ENCODE results near the gene ACBD7.
A peak's percentile ranks its signal among the peaks of the same experiment; 100 is the strongest.

Gene ACBD7

DNA sequence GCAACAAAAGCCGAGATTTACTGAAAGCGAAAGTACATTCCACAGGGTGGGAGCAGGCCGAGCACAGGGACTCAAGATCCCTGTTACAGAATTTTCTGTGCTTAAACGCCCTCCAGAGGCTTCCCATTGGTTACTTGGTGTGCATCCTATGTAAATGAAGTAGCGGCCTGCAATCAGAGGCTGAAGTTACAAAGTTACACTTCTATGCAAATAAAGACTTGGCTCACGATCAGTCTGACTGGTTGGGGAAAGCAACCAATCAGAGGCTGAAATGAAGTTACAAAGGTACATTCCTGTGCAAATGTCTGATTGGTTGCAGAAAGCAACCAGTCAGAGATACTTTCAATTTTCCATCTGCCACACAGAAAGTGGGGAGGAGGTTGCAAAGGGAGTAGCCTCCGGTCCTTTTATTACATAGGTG is 4.1 kb downstream of the ACBD7 start:
- FAIRE-seq, result peak; percentile 99

DNA sequence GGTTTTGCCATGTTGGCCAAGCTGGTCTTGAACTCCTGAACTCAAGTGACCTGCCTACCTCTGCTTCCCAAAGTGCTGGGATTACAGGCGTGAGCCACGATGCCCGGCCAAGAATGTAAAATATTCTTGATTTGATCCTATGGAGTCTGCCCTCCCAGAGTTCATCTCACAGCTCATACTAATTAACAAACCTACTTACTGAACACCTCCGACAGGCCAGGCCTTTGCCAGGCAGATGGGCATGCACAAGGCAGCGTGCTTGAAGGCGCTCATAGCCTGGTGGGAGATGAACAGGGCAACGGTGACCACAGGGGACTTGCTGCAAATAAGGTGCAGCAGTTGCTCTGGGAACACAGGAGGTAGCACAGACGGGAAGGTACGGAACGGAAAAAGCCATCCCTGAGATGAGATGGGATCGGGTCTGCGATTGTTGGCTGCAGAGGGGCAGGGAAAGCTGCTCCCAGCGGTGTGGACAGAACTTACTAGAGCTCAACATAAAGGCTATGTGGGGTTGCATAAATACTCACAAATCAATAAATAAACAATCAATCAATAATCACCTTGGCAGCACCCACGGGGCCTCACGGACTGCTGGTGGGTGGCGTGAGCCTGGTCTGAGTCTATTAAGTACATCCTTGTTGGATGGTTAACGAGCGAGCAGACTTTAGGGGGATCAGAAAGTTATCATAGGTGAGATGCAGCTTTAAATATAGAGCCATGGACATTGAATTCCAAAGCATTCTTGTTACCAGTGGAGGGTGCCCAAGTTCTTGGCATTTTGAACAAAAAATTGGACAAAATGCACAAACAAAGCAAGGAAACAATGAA is 4.7 kb downstream of the ACBD7 start:
- no peak for FAIRE-seq

DNA sequence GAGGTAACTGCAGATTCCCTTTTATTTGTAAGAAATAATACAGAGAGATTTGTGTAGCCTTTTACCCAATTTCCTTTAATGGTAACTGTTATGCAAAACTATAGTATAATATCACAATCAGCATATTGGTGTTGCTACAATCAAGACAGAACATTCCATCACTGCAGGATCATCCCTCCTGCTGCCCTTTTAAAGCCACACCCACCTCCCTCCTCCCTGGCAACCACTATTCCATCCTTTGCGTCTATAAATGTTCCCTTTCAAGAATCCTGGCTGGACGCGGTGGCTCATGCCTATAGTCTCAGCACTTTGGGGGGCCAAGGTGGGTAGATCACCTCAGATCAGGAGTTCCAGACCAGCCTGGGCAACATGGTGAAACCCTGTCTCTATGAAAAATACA is 13.2 kb downstream of the ACBD7 start:
- FAIRE-seq, result no peak

DNA sequence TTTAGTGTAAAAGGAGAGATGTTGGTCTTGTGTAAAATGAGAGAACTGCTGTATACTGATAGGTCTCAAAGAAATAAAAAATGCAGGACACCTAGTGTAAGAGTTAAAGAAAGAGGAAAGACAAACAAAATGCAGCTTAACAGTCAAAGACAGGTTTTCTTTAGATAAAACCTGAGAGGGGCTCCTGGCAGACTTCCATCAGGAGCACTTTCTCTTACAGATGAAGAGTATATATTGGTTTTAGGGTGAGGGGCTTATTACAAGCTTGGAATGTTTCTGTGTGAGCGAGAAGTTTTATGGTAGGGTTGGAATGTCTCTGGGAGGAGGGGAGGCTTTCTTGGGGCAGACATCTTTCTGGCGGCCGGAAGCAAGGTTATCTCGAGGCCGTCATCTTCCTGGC is 16.2 kb downstream of the ACBD7 start:
- FAIRE-seq, result no peak

DNA sequence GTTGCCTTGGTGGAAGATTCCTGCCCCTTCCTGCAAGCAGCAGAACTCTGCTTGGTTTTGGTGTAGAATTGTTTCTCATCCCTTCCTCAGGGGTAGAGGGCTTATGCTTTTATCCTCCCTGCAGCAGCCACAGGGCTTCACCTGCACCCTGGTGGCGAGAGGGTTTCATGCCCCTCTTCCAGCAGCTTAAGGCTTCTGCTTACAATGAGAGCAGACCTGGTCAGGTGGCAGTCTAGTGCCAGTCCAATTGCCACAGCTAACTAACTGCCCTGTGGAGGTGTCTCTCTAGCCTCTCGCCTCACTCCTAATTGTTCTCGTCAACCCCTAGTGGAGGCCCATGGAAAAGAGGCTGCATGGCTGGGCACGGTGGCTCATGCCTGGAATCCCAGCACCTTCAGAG is 19.3 kb downstream of the ACBD7 start:
- no peak for FAIRE-seq

DNA sequence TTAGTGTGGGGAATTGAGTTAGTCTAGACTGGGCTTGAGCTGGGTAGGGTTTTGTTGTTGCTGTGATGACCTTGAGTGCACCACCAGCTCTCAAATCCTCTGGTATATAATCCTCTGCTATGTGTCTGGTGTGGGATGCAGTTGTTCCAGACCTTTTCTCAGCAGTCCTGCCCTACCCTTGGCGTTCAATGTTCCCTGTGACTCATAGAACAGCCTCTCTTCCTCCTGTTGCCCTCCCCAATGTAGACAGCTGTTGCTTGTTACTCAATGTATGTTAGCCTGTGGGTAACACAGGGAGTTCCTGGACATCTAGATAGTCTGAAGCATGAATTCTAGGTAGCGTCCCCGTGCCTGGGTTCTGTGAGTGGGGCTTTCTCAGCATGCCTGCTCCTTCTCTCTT is 19.8 kb downstream of the ACBD7 start:
- no peak for FAIRE-seq

DNA sequence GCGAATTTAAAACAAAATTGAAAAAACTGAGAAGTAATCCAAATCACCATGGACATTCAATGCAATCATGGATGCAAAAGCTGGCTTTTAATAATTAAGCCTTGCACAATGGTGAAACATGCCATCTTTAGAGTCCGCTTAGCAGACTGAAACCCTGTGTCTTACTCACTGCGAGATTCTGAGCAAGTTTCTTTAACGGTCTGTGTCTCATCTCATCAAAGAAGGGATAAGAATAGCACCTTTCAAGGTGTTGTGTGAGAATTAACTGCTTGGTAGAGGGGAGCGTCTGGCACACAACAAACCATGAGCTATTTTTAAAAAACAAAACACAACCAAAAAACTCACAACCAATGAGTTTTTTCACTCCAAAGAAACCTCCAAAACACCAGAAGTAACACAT is 21.4 kb downstream of the ACBD7 start:
- no peak for FAIRE-seq

DNA sequence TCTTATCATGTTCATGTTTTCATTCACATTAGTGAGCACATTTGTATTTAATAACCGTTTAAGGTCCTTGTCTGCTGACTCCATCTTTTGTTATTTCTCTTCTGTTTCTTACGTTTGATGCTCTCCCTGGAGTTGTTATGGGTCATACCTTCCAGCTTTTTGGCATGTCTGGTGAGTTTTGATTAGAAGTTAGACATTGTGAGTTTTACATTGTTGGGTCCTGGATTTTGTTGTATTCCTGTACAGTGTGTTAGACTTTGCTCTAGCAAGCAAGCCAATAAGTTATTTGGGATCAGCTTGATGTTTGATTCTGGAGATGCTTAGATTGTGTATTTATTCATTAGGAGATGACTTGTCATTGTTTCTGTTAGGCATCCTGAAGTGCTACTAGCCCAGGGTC is 27.9 kb downstream of the ACBD7 start:
- no peak for FAIRE-seq

DNA sequence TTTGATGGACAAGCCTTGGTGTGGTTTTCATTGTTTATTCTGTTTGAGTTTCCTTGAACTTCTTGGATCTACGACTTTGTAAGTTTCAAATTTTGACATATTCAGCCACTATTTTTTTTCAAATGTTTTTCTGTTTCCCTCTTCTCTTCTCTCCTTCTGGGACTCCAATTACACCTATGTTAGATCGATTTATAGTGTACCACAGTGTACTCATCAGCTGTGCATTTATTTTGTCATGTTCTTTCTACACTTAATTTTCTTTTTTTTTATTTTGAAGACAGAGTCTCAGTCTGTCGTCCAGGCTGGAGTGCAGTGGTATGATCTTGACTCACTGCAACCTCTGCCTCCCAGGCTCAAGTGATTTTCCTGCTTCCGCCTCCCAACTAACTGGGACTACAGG is 28.7 kb downstream of the ACBD7 start:
- no peak for FAIRE-seq

DNA sequence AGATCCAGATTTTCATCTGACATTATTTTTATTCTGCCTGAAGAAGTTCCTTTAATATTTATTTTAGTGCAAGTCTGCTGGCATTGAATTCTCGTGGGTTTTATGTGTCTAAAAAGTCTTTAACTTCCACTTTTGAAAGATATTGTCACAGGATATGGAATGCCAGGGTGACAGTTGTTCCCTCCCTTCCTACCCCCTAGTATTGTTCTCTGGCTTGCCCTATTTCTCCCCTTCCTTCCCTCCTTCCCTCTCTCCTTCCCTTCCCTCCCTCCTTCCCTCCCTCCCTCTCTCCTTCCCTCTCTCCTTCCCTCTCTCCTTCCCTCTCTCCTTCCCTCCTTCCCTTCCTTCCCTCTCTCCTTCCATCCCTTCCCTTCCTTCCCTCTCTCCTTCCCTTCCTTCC is 29.9 kb downstream of the ACBD7 start:
- FAIRE-seq, result no peak

DNA sequence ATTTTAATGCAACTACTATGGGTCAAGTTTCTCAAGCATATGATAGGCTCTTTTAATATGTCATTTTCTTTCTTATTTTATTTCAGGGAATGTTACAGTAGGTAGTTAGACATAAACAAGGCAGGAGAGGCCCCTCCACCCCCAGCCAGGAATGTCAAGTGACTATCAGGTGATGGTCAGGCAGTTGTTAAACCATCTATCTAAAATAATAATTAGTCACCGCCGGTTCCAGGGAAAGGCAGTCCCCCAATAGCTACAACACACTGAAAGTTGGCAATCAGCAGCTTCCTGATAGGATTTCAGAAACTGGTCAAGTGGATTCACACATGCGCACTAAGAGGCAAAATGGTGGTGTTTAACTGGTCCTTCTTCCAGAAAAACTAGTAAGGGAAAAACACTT is 35.5 kb downstream of the ACBD7 start:
- no peak for FAIRE-seq

DNA sequence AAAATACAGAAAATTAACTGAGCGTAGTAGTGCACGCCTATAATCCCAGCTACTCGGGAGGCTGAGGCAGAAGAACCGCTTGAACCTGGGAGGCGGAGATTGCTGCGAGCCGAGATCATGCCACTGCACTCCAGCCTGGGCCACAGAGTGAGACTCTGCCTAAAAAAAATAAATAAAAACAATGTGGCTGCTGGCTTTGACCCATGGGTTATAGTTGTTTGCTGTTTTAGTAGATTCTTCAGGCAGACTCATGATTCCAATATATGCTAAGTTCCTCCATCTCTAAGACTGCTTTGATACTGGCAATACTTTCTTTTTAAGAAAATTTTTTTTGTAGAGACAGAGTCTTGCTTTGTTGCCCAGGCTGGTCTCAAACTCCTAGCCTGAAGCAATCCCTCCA is 36.5 kb downstream of the ACBD7 start:
- no peak for FAIRE-seq

DNA sequence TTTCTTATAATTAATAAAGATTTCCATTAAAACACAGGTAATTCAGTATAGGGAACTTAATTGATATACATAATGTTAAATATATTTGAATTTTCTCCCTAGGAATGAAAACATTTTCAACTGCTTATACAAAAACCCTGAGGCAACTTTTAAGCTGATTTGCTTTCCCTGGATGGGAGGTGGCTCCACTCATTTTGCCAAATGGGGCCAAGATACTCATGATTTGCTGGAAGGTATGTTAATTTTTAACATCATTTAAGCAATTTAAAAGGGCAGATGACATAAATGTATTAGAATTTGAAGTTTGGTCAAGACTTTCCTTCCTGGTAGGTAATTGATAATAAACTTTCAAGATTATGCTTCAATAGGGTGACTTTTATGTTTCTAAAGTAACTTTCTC is 39.0 kb downstream of the ACBD7 start:
- FAIRE-seq, result no peak

DNA sequence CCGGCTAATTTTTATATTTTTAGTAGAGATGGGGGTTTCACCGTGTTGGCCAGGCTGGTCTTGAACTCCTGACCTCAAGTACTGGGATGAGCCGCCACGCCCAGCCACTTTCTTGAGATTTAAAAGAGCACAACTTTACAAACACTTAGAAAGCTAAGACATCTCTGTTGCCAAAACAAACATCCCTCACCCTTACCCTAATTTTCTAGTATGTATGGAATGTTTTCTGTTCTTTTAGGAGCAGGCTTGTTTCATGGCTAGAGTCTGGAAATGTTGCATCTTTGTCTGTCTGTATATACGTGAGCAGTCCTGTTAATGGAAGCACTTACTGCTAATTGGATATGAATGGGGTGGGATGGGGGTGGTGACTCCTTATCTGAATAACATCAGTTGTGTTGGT is 42.0 kb downstream of the ACBD7 start:
- FAIRE-seq, result no peak

DNA sequence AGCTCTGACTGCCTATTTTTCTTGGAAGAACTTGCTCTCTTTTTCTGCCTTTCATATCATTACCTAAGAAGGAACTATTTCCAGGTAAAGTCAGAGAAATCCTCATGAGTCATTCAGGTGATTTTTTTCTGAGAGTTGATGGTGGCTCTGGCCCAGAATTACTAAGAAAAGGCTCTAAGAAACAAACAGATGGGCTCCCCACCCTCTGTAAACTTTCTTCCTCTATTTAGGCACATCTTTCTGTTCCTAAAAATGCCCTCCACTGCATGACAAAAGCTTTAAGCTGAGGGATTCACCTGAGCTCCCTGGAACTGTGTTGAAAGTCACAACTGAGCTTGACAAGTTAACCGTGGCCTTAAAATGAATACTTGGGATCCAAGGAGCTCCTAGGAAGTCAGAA is 43.2 kb downstream of the ACBD7 start:
- no peak for FAIRE-seq

DNA sequence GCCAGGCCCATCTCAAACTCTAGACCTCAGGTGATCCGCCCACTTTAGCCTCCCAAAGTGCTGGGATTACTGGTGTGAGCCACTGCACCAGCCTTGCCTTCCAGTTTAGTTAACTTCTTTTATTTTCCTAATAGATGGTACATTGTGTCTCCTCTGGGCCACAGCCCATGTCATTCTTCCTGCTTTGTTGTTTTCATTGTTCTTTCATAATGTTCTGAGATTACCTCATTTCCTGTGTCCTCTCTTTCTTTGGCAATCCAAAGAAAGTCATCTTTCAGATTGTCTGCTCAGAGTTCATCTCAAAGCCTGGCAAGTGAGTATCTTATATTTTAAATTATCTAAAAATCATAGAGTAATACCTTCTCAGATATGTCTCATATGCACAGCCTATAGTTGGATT is 44.9 kb downstream of the ACBD7 start, which contains the start of gene OLAH:
TSS of gene OLAH (plus strand) at position 270 of the 400 bp plus-strand sequence. CDS start 3,346 bp downstream, outside the sequence.
- FAIRE-seq, result no peak

DNA sequence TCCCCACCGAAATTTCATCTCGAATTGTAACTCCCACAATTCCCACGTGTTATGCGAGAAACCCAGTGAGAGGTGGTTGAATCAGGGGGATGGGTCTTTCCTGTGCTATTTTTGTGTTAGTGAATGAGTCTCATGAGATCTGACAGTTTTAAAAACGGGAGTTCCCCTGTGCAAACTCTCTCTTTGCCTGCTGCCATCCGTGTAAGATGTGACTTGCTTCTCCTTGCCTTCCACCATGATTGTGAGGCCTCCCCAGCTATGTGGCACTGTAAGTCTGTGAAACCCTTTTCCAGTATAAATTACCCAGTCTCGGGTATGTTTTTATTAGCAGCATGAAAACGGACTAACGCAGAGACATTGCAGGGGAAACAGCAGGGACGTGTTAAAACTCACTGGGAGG is 50.2 kb downstream of the ACBD7 start:
- no peak for FAIRE-seq

DNA sequence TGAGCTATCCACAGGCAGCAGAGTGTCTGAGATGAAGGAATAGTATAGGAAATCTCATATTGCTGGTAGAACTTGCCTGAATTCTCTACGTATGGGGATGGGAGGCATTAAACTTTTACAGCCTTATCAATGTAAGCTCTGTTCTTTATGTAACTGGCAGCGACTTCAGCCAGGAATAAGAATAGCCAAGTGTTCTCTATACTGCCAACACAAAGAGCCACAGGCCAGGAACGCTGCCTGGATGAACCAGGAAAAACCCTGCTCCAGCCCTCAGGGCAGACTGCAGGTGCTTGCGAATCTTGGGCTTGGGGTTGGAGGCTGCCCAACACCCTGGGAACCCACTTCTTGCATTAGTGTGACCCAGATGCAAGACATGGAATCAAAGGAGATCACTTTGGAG is 50.9 kb downstream of the ACBD7 start:
- FAIRE-seq, result no peak

DNA sequence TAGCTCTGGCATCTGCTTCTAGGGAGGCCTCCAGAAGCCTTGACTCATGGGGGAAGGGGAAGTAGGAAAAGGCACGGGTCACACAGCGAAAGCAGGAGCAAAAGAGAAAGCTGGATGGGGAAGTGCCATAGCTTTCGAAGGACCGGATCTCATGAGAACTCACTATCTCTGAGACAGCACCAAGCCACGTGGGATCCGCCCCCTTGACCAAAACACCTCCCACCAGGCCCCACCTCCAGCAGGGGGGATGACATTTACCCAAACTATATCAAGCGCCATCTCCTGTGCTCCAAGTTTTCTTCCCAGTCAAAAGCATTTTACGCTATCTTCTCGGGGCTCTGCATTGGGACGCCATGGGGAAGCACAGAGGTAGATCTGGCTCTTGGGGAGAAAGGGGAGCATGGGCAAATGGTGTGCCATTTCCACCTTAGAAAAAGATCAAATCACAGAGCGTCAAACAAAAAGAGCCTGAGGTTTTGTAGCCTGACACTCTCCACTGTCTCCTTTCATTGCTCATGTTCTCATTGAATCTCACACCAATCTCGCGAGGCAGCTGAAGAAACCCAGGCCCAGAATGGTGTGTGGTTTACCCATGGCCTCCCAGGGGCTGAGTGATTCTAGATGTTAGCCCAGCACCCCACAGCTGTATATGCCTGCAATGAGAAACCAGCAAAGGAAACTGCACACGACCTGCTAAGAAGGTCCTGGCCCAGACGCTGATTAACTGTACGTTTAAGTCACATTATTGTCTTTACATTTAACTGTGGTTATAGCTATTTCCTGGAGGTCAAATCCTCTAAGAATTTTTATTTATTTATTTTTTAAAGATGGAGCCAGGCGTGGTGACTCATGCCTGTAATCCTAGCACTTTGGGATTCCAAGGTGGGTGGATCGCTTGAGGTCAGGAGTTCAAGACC is 52.9 kb downstream of the ACBD7 start:
- FAIRE-seq, result no peak

DNA sequence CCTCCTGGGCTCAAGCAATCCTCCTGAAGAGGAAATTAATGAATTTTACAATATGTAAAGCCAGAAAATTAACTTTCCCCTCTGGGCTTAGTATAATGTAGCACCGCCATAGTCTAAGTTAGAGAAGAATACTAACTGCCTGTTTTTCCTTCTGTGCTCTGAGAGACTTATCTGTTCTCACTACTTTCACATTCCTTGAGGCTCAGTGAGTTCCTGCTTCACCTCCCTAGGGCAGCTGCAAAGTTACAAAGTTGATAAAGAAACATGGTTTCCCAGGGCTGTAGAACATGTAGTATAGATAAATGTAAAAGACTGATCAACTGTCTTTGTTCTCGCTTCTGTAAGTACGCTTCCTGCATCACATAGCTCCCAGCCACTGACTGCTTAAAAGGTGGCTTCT is 60.8 kb downstream of the ACBD7 start:
- FAIRE-seq, result no peak
